Liver (tissue), 9 donors: Measurements from ENCODE around the gene DEAF1. TPM values are rescaled to one million over a fixed set of nuclear protein-coding genes. Genes with fewer than 3 reads are reported as not detected.

Experiments
- DNase-seq: peaks from one replicate; pipeline ENCODE4 v3.0.0-alpha.2; 2017; ENCODE audit warnings: low spot score
- H3K27ac ChIP-seq, 2 donors: one replicate each; pipeline ENCODE4 v1.7.0; 2013; ENCODE audit warnings: inconsistent platforms in 2 of 2, low read length in 2 of 2, control low read depth in 1 of 2, low read depth in 1 of 2, mild to moderate bottlenecking in 1 of 2
- H3K27me3 ChIP-seq, 4 donors: one replicate each; pipeline versions ENCODE4 v1.6.1 to v1.7.0; 2013; ENCODE audit warnings: low read length in 3 of 4, inconsistent platforms in 1 of 4, mild to moderate bottlenecking in 1 of 4, moderate library complexity in 1 of 4; ENCODE audit not compliant: control insufficient read depth in 4 of 4, insufficient read depth in 4 of 4
- H3K36me3 ChIP-seq, 4 donors: one replicate each; pipeline versions ENCODE4 v1.6.1 to v1.7.0; 2013; ENCODE audit warnings: low read length in 3 of 4, mild to moderate bottlenecking in 3 of 4, low read depth in 1 of 4, moderate library complexity in 1 of 4; ENCODE audit not compliant: control insufficient read depth in 4 of 4, insufficient read depth in 3 of 4
- H3K4me1 ChIP-seq, 4 donors: one replicate each; pipeline versions ENCODE4 v1.6.1 to v1.7.0; 2013; ENCODE audit warnings: low read length in 3 of 4, mild to moderate bottlenecking in 3 of 4, moderate library complexity in 1 of 4; ENCODE audit not compliant: control insufficient read depth in 4 of 4, insufficient read depth in 4 of 4
- H3K4me3 ChIP-seq, 3 donors: one replicate each; pipeline versions ENCODE4 v1.6.1 to v1.7.0; 2013; ENCODE audit warnings: low read length in 3 of 3, control low read depth in 1 of 3, low read depth in 1 of 3, mild to moderate bottlenecking in 1 of 3
- H3K9ac ChIP-seq, 2 donors: one replicate each; pipeline ENCODE4 v1.7.0; 2013; ENCODE audit warnings: low read length in 2 of 2, mild to moderate bottlenecking in 2 of 2, moderate library complexity in 2 of 2, control low read depth in 1 of 2, low read depth in 1 of 2
- H3K9me3 ChIP-seq, 4 donors: one replicate each; pipeline versions ENCODE4 v1.6.1 to v1.7.0; 2013; ENCODE audit warnings: low read length in 3 of 4; ENCODE audit not compliant: control insufficient read depth in 4 of 4
- EGR1 ChIP-seq, 2 donors: IDR thresholded peaks; 2 replicates each; pipeline ENCODE4 v1.6.1; 2016 to 2018; ENCODE audit warnings: antibody characterized with exemption in 2 of 2, low read depth in 2 of 2
- FOXA1 ChIP-seq: IDR thresholded peaks from 2 replicates; pipeline ENCODE4 v1.6.1; 2016; ENCODE audit warnings: antibody characterized with exemption
- FOXA2 ChIP-seq: IDR thresholded peaks from 2 replicates; pipeline ENCODE4 v1.6.1; 2016; ENCODE audit warnings: antibody characterized with exemption
- GABPA ChIP-seq, 2 donors: IDR thresholded peaks in 1 of 2; conservative IDR thresholded peaks in 1 of 2; 2 replicates each; pipeline ENCODE4 v1.6.1; 2016; ENCODE audit warnings: antibody characterized with exemption in 2 of 2, mild to moderate bottlenecking in 1 of 2, moderate library complexity in 1 of 2
- HNF4A ChIP-seq, 2 donors: conservative IDR thresholded peaks; 2 replicates each; pipeline ENCODE4 v1.6.1; 2016; ENCODE audit warnings: antibody characterized with exemption in 2 of 2, mild to moderate bottlenecking in 2 of 2
- HNF4G ChIP-seq: IDR thresholded peaks from 2 replicates; pipeline ENCODE4 v1.6.1; 2016; ENCODE audit warnings: antibody characterized with exemption
- JUND ChIP-seq, 2 donors: IDR thresholded peaks; 2 replicates each; pipeline ENCODE4 v1.6.1; 2016; ENCODE audit warnings: antibody characterized with exemption in 2 of 2
- NR2F2 ChIP-seq: IDR thresholded peaks from 2 replicates; pipeline ENCODE4 v1.6.1; 2016; ENCODE audit warnings: antibody characterized with exemption
- RAD21 ChIP-seq, 2 donors: IDR thresholded peaks; 2 replicates each; pipeline ENCODE4 v1.6.1; 2016; ENCODE audit warnings: antibody characterized with exemption in 2 of 2, mild to moderate bottlenecking in 2 of 2
- RXRA ChIP-seq, 2 donors: IDR thresholded peaks; 2 replicates each; pipeline ENCODE4 v1.6.1; 2017 to 2018; ENCODE audit warnings: antibody characterized with exemption in 2 of 2, mild to moderate bottlenecking in 1 of 2
- SP1 ChIP-seq: IDR thresholded peaks from 2 replicates; pipeline ENCODE4 v1.6.1; 2018; ENCODE audit warnings: antibody characterized with exemption, mild to moderate bottlenecking
- TAF1 ChIP-seq: conservative IDR thresholded peaks from 2 replicates; pipeline ENCODE4 v1.6.1; 2016; ENCODE audit warnings: antibody characterized with exemption, mild to moderate bottlenecking
- YY1 ChIP-seq: IDR thresholded peaks from 2 replicates; pipeline ENCODE4 v1.6.1; 2016; ENCODE audit warnings: antibody characterized with exemption, mild to moderate bottlenecking
- WGBS: extraction: QIAGEN DNeasy Blood & Tissue Kit; methylation state at CpG from one replicate; pipeline ENCODE4 v1.1.7; 2013; 5-methylcytosine and 5-hydroxymethylcytosine counted together
- polyA plus RNA-seq, 2 donors: library from polyadenylated mRNA; stranded (reverse) in 1 of 2; unstranded in 1 of 2; fragments of 200-250 nt in 1 of 2; fragments of >200 nt in 1 of 2; fragmentation: Nextera tagmentation in 1 of 2; extraction: Ambion mirVana in 1 of 2; gene quantifications; one replicate each; pipeline versions ENCODE4 v1.2.1 to v1.2.3, GENCODE V29; 2013 to 2015
- total RNA-seq, 2 donors: library from RNA; depleted of rRNA; stranded (reverse); fragments of >200 nt; gene quantifications; one replicate each; pipeline ENCODE4 v1.2.3, GENCODE V29; 2014
- TF ChIP-seq, protein P1 (sequence below): fragments of 150-350 bp; IDR thresholded peaks from 2 replicates; pipeline ENCODE4 v1.5.1; 2017; ENCODE audit warnings: improper control_type of control experiment, low read depth, low read length; ENCODE audit not compliant: missing input control
- TF ChIP-seq, protein P2 (sequence below): IDR thresholded peaks from 2 replicates; pipeline ENCODE4 v1.6.1; 2016; ENCODE audit warnings: antibody characterized with exemption
- TF ChIP-seq, protein P3 (sequence below): IDR thresholded peaks from 2 replicates; pipeline ENCODE4 v1.6.1; 2016; ENCODE audit warnings: antibody characterized with exemption
- TF ChIP-seq, protein P4 (sequence below): IDR thresholded peaks from 2 replicates; pipeline ENCODE4 v1.6.1; 2016; ENCODE audit warnings: antibody characterized with exemption, mild to moderate bottlenecking
- TF ChIP-seq, protein P5 (sequence below): IDR thresholded peaks from 2 replicates; pipeline ENCODE4 v1.6.1; 2016; ENCODE audit warnings: antibody characterized with exemption
- donor health status: healthy.
- donor health status: healthy.
- donor health status: healthy.
- donor health status: healthy.
- donor health status: healthy.

DEAF1 gene
- total and polyA plus RNA-seq, 4 donors: 7.0 to 11.4 (median 10.1) TPM

DNA sequence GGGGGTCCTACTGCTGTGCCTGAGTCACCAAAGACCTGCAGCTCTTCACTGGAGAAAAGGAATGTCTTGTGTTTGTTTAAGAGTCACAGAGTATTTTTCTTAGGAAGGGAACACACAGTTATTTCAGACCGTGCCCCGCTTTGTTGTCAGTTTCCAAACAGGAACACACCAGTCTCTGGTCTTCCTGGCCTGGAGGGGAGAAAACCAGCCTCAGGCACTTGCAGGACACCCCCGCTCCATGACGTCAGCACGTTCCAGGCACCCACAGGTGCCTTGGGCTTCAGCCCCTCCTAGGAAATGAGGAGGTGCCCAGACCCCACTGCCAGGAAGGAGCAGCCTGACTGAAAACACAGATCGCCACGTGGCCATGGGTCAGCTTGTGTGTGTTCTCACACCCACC lies 5.4 kb downstream of the DEAF1 start:
- no peak for DNase-seq
- TF ChIP-seq, protein P1, sequence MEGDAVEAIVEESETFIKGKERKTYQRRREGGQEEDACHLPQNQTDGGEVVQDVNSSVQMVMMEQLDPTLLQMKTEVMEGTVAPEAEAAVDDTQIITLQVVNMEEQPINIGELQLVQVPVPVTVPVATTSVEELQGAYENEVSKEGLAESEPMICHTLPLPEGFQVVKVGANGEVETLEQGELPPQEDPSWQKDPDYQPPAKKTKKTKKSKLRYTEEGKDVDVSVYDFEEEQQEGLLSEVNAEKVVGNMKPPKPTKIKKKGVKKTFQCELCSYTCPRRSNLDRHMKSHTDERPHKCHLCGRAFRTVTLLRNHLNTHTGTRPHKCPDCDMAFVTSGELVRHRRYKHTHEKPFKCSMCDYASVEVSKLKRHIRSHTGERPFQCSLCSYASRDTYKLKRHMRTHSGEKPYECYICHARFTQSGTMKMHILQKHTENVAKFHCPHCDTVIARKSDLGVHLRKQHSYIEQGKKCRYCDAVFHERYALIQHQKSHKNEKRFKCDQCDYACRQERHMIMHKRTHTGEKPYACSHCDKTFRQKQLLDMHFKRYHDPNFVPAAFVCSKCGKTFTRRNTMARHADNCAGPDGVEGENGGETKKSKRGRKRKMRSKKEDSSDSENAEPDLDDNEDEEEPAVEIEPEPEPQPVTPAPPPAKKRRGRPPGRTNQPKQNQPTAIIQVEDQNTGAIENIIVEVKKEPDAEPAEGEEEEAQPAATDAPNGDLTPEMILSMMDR: no peak
- Histone ChIP-seq H3K27ac (no peak overlapping the region), H3K9me3 (no peaks in the 10 kb centered on the region), H3K36me3 (peaks cover 11 to 41% (median 13%) of the 10 kb centered on the region in 4 donors), H3K4me1 (peaks cover 3 to 12% (median 9%) of the 10 kb centered on the region in 4 donors), H3K9ac (no peak overlapping the region), H3K27me3 (no peaks in the 10 kb centered on the region), H3K4me3 (no peak overlapping the region)
- WGBS: 93% methylated on average over 7 of the region's 7 CpGs

DNA sequence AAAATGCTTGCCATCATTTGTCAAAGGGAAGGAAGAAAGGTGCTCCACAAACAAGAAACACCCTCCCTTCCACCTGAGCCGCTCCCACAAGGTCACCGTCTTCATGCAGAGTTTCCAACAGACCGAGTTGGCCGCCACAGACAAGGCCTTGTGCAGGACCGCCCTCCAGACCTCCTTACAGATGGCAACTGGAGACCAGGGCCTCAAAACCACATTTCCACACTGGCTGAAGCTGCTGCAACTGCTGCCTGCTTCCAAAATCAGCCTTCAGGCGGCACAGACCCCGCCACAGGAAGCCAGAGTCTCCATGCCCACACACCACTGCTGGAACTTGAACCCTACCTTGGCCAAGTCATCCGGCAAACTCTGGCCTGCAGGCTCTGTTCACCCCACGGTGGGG lies 6.3 kb downstream of the DEAF1 start:
- peaks cover 12 to 48% (median 17%) of the 10 kb centered on the region in 4 donors for H3K36me3 ChIP-seq
- H3K4me3 ChIP-seq: no peak overlapping the region
- DNase-seq: no peak
- H3K27ac ChIP-seq: no peak overlapping the region
- no peaks in the 10 kb centered on the region for H3K9me3 ChIP-seq
- 90% methylated on average over 9 of the region's 9 CpGs for WGBS
- H3K4me1 ChIP-seq: peaks cover 0 to 7% (median 3%) of the 10 kb centered on the region in 4 donors
- TF ChIP-seq, protein P2, sequence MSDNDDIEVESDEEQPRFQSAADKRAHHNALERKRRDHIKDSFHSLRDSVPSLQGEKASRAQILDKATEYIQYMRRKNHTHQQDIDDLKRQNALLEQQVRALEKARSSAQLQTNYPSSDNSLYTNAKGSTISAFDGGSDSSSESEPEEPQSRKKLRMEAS: no peak
- TF ChIP-seq, protein P1: no peak
- TF ChIP-seq FOXA1 (no peak), TAF1 (no peak), NR2F2 (no peak), EGR1 (IDR thresholded peaks at IDR 0.05; ENCODE audit: low read depth in 2 of 2) (no peak), HNF4A (conservative IDR thresholded peaks at IDR 0.05) (no peak), RXRA (IDR thresholded peaks at IDR 0.05) (no peak), YY1 (no peak), HNF4G (no peak), JUND (IDR thresholded peaks at IDR 0.05) (no peak), SP1 (no peak), GABPA (IDR thresholded peaks at IDR 0.05 in 1 of 2, conservative IDR thresholded peaks at IDR 0.05 in 1 of 2) (no peak), RAD21 (IDR thresholded peaks at IDR 0.05) (no peak), FOXA2 (no peak)
- TF ChIP-seq, protein P3, sequence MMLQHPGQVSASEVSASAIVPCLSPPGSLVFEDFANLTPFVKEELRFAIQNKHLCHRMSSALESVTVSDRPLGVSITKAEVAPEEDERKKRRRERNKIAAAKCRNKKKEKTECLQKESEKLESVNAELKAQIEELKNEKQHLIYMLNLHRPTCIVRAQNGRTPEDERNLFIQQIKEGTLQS: no peak
- TF ChIP-seq, protein P4, sequence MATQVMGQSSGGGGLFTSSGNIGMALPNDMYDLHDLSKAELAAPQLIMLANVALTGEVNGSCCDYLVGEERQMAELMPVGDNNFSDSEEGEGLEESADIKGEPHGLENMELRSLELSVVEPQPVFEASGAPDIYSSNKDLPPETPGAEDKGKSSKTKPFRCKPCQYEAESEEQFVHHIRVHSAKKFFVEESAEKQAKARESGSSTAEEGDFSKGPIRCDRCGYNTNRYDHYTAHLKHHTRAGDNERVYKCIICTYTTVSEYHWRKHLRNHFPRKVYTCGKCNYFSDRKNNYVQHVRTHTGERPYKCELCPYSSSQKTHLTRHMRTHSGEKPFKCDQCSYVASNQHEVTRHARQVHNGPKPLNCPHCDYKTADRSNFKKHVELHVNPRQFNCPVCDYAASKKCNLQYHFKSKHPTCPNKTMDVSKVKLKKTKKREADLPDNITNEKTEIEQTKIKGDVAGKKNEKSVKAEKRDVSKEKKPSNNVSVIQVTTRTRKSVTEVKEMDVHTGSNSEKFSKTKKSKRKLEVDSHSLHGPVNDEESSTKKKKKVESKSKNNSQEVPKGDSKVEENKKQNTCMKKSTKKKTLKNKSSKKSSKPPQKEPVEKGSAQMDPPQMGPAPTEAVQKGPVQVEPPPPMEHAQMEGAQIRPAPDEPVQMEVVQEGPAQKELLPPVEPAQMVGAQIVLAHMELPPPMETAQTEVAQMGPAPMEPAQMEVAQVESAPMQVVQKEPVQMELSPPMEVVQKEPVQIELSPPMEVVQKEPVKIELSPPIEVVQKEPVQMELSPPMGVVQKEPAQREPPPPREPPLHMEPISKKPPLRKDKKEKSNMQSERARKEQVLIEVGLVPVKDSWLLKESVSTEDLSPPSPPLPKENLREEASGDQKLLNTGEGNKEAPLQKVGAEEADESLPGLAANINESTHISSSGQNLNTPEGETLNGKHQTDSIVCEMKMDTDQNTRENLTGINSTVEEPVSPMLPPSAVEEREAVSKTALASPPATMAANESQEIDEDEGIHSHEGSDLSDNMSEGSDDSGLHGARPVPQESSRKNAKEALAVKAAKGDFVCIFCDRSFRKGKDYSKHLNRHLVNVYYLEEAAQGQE: no peak
- TF ChIP-seq, protein P5, sequence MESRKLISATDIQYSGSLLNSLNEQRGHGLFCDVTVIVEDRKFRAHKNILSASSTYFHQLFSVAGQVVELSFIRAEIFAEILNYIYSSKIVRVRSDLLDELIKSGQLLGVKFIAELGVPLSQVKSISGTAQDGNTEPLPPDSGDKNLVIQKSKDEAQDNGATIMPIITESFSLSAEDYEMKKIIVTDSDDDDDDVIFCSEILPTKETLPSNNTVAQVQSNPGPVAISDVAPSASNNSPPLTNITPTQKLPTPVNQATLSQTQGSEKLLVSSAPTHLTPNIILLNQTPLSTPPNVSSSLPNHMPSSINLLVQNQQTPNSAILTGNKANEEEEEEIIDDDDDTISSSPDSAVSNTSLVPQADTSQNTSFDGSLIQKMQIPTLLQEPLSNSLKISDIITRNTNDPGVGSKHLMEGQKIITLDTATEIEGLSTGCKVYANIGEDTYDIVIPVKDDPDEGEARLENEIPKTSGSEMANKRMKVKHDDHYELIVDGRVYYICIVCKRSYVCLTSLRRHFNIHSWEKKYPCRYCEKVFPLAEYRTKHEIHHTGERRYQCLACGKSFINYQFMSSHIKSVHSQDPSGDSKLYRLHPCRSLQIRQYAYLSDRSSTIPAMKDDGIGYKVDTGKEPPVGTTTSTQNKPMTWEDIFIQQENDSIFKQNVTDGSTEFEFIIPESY: no peak
- no peak overlapping the region for H3K9ac ChIP-seq
- H3K27me3 ChIP-seq: no peaks in the 10 kb centered on the region
